ENCODE results near the gene LRRC34.

Gene LRRC34

GRCh38 chr3:169813278-169813677 is 574 bp upstream of the LRRC34 start:
- no peak for DNase-seq

GRCh38 chr3:169811631-169812331 is 923 bp downstream of the LRRC34 start:
- no peak for DNase-seq

- DNase-seq: no peak
Measured at GRCh38 chr3:169809230-169809795, 3.4 kb downstream of the LRRC34 start.

- no peak for DNase-seq
Measured at GRCh38 chr3:169804681-169805080, 8.0 kb downstream of the LRRC34 start.

- DNase-seq: no peak
Measured at GRCh38 chr3:169792359-169792758, 20.3 kb downstream of the LRRC34 start.

DNA sequence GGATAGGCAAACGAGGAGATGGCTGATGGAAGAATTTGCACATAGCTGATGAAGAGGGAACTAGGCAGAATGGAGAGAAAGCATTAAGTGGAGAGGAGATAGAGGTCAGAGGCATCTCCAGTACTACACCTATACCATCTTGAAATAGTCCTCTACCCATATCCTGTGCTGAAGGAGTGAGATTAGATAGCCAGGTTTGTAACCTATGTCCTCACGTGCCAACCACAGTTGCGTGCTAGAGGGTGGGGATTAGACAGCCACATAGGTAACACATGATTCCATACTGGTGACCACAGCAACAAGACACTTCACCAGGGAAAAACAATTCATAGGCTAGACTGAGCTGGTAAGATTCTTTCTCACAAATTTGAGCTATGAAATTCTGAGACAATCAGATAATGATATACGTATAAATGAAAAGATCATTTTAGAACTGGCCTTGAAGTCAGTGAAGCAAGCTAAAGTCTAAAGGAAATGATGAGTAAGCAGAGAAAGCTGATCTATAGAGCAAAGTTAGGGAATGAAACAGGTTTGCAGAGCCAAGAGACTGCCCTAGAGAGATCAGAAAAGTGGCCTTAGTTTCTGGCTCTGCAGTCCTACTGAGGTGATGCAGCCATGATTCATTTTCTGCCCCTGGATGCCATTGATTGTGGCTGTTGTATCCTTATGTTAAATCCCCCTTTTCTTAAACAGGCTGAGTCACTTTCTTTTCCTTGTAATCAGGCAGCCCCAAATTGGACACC is 21.8 kb downstream of the LRRC34 start:
- DNase-seq: no peak

DNA sequence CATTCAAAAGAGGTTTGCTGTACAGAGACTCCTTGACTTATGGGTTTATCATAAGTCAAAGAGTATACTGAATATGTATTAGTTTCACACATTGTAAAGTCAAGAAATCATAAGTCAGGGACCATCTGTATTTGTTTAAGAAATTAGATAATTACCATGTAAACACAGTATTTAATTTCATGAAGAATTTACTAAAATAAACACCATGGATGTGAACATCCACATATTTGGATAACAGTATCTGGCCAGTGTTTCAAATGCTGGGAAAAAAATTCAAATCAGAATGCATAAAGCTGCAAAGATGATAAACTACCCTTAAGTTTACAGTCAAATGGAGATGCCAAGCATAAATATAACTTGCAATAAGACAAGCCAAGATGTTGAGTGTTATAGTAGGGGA is 22.5 kb downstream of the LRRC34 start:
- DNase-seq: no peak

GRCh38 chr3:169787791-169788190 is 24.9 kb downstream of the LRRC34 start:
- DNase-seq: no peak

- DNase-seq: no peak
Measured at GRCh38 chr3:169787120-169787519, 25.6 kb downstream of the LRRC34 start.

DNA sequence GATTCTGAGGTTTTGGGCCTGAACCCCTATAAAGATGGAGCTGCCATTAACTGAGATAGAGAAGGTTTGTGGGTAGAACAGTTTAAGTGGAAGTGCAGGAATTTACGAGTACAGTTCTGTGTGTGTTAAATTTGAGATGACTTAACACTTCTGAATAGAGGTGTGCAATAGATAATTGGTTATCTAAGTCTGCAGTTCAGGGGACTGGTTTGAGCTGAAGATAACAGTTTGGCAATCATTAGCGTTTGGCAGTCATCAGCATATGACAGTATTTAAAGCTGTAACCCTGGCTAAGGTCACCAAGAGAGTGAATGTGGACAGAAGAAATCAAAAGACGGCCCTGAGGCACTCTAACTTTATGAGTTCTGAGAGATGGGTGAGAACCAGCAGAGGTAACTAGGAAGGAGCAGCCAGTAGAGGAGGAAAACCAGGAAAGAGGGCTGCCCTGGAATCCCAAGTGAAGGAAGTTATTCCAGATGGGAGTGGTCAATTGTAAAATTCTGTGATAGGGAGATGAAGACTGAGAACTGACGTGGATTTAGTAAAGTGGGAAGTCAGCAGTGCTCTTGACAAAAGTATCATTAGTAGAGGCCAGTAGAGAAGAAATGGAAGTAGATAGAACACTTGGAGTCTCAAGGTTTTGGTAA is 31.4 kb downstream of the LRRC34 start:
- DNase-seq: no peak

GRCh38 chr3:169780742-169781141 is 32.0 kb downstream of the LRRC34 start:
- DNase-seq: no peak

DNA sequence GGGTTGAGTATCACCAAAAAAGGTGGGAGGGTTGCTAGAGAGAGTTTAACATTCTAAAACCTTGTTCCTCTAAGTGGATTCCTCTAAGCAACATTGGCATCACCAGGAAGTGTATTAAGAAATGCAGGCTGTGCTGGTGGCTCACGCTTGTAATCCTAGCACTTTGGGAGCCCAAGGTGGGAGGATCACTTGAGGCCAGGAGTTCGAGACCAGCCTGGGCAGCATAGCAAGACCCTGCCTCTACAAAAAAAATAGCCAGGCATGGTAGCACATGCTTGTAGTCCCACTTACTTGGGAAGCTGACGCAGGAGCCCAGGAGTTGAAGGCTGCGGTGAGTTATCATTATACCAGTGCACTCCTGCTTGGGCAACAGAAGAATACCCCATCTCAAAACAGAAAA is 34.9 kb downstream of the LRRC34 start:
- DNase-seq: no peak

DNA sequence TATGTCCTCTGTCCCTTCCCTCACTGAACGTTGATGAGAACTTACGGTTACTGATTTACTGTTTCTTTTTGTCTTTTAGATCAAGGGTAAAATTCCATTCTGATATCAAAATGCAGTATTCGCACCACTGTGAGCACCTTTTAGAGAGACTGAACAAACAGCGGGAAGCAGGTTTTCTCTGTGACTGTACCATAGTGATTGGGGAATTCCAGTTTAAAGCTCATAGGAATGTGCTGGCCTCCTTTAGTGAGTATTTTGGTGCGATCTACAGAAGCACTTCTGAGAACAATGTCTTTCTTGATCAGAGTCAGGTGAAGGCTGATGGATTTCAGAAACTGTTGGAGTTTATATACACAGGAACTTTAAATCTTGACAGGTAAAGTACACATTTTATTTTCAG is 38.5 kb downstream of the LRRC34 start:
- DNase-seq: no peak

GRCh38 chr3:169772897-169773816 is 39.5 kb downstream of the LRRC34 start, which contains the start of gene MYNN:
TSS of gene MYNN (plus strand) at chr3:169773396. CDS start at chr3:169774296, 900 bp downstream.
- peak; percentile 98 for DNase-seq

- peak; percentile 88 for DNase-seq
Measured at GRCh38 chr3:169772305-169772896, 40.3 kb downstream of the LRRC34 start.

GRCh38 chr3:169771497-169772304 is 41.0 kb downstream of the LRRC34 start:
- peak; percentile 95 for DNase-seq

- peak; percentile 92 for DNase-seq
Measured at GRCh38 chr3:169769287-169770181, 43.2 kb downstream of the LRRC34 start, which contains the start of gene ACTRT3. TSS of gene ACTRT3 (minus strand) at chr3:169769561. CDS start at chr3:169769520, 41 bp downstream.

- DNase-seq: peak; percentile 94
Measured at GRCh38 chr3:169764882-169765612, 47.7 kb downstream of the LRRC34 start, which contains the start of gene TERC. TSS of gene TERC (minus strand) at chr3:169765060.

GRCh38 chr3:169764312-169764881 is 48.3 kb downstream of the LRRC34 start:
- no peak for DNase-seq
